T-helper 2 cell (primary cell): Measurements from ENCODE around the gene SLC26A3.
"Not testable (repeated sequence)": the region's sequence is repeated elsewhere in the genome, so short reads cannot be mapped to it uniquely, and the experiment has no call there.

Source experiments
- DNase-seq, 5 experiments: peaks; one replicate each; pipeline versions ENCODE4 v3.0.0 to v3.0.0-alpha.2; 2012 to 2022
- total RNA-seq, 2 donors: gene quantifications; one replicate each; lab custom pipeline; 2026; lab: John Stamatoyannopoulos, UW

Gene SLC26A3
- 0 reads per million in 2 donors for total RNA-seq

DNA sequence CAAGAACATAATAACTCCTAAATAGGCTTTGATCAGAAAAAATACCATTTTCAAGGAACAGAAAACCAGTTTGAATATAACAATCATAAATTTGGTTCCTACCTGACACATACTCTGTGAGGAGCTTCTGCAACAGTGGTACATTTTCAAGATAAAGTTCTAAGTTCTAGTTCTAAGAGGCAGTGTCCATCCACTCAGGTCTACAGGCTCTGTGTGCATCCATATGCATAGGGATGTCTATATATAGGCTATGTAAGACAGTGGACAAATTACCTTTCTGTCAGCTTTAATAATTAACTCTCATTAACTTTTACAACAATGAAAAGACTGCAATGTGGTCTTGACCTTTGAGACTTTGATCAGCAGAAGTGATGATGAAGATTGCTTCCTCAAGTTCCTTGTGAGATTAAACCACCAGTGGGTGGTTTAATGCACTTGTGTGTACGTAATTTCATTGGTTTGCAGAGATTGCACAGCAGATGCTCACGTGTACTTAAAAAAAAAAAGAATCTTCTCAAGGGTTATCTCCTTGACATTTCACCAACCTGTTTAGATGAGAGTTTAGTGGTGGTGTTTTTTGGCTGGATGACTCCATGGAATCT lies at the start of gene SLC26A3:
TSS of gene SLC26A3 (minus strand) at position 215 of the 602 bp plus-strand sequence. CDS start 8,714 bp downstream, outside the sequence.
- DNase-seq, result no peak

DNA sequence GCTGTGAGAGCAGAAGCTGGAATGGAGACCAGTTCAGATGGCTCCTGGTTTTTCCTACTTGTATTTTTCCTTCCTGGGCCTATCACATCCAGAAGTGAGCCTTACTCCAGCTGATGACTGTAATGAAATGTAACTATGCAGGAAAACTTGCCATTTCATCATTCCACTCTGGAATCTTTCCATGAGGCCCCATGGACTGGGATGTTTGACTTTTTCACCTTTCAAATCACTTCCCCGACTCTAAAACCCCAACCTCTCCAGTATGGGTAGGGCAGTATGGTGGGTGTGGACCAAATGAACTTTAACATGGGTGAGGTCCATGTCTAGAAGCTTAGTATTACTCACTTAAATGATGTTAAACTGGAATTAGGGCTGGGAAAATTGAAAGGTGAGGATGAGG lies 47.6 kb upstream of the SLC26A3 start:
- no peak for DNase-seq

GRCh38 chr7:107850216-107850615 lies 47.2 kb upstream of the SLC26A3 start:
- no peak for DNase-seq

DNA sequence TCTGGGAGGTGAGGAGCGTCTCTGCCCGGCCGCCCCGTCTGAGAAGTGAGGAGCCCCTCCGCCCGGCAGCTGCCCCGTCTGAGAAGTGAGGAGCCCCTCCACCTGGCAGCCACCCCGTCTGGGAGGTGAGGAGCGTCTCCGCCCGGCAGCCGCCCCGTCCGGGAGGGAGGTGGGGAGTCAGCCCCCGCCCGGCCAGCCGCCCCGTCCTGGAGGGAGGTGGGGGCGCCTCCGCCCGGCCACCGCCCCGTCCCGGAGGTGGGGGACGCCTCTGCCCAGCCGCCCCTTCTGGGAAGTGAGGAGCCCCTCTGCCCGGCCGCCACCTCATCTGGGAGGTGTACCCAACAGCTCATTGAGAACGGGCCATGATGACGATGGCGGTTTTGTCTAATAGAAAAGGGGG lies 45.2 kb upstream of the SLC26A3 start:
- not testable (repeated sequence) for DNase-seq

GRCh38 chr7:107847836-107848175 lies 44.8 kb upstream of the SLC26A3 start:
- DNase-seq, result not testable (repeated sequence)

- DNase-seq, result no peak
These were observed 44.3 kb upstream of the SLC26A3 start for GRCh38 chr7:107847168-107847835.

- DNase-seq, result no peak
These were observed 43.3 kb upstream of the SLC26A3 start for GRCh38 chr7:107846324-107846723.

GRCh38 chr7:107843184-107843583 lies 40.2 kb upstream of the SLC26A3 start:
- no peak for DNase-seq

DNA sequence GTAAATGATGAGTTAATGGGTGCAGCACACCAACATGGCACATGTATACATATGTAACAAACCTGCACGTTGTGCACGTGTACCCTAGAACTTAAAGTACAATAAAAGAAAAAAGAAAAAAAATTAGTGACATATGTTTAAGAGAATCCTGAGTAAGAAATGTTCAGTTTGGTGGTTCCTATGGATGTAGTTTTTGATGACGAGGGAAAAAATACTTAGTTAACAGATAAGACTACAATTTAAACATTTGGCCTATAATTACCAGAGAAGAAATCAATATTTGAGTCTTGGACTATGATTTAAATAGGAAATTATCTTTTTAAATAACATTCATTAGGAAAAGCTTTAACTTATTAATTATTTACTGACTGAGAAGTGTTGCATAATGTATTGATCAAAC lies 39.2 kb upstream of the SLC26A3 start:
- DNase-seq, result no peak

DNA sequence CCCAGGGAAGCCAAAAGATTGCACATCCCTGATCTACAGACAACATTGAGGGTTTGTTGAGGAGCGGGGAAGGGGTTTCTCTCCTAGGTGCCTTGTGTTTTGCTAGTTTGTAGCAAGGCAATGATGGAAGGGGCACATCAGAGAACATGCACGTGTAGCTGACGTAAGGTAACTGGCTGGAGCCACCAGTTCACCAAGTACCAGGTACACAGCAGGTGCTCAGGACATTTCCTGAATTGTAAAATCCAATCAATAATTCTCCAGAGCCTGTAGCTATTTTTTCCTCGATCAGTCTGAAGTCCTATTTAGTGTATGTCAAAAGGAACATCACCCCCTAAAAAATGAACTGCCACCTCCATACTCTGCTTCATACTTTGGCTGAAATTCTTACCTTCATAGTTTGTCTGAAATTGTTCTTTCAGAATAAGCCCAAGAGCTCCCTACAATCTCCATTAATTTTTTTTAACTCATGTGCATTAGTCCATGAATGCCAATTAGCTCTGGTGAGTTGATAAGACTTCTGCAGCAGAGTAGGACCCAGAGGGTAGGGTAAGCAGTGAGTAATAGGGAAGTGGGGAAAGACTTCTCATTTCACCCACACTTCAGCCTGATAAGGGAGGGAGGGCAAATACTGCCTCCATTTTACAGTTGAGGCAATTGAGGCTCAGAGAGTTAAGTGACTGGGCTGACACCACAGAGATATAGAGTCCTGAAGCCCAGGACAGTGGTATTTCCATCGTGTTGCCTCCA lies 36.0 kb upstream of the SLC26A3 start:
- DNase-seq, result no peak

DNA sequence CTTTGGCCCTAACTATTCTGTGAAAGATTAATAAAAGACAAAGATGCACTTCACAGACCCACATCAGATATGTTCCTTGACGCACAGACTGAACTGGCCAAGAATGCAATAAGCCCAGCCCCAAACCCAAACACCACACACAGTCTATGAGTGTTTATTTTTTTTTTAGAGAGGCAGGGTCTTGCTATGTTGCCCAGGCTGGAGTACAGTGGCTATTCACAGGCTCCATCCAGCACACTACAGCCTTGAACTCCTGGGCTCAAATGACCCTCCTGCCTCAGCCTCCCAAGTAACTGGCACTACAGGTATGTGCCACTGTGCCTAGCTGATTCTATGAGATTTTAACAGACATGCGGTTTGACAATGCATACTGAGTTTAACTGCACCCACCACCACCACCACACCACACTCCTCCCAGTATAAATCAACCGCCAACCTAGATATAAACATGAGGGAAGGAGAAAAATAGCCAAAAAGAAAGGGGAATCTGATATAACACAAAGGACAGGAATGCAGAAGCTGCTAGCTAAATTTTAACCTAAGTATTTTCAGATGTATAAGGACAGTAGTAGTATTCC lies 35.1 kb upstream of the SLC26A3 start:
- DNase-seq, result no peak

- DNase-seq, result no peak
These were observed 34.1 kb upstream of the SLC26A3 start for GRCh38 chr7:107837145-107837512.

DNA sequence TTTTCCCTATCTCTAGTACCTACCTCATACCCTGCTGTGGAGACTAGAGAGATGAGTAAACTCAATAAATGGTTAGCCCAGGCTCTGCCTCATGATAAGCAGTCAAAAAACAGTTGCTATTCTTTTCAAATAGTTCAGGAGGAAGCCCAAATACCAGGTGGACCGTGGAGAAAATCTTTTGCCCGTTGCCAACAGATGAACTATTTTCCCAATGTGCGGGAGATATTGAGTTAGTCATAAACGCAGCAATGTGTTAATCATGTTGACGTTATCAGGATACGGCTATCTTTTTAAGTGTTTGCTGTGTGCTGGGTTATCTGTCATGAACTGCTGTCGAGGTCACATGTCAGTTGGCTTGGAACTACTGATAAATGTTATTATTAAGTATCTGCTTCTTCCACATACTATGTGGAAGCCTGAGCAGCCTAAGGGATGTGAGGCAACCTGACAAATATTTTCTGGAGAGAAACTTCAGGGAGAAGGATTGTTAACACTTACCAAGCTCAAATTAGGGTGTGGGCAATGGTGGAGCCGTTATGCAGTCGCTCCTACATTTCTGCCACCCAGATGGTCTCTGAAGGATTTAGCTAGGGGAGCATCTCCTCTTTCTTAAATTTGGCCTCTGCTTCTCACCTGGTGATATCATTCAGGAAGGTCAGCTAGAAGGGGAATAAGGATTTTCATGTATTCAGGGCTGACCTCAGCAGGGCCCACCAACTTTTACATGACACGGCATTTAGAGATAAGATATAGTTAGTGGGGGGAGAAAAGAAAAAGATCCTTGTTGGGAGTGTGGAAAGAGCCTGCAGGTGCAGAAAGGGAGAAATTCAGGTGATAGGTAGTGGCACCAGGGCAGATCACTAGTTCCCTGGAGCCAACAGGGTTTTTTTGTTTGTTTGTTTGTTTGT lies 33.5 kb upstream of the SLC26A3 start:
- no peak for DNase-seq

DNA sequence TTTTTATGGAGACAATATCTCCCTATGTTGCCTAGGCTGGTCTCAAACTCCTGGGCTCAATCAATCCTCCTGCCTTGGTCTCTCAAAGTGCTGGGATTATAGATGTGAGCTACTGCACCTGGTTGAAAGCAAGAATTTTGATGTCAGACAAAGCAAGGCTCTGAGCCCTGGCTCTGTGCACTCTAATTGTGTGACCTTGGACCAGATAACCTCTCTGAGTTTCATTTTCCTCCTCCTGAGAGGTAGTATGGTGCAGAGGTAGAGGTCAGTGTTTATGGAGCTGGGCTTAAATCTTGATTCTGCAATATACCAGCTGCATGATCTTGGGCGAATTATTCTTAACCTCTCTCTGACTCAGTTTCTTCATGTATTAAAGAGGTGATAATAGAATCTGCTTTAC lies 31.4 kb upstream of the SLC26A3 start:
- no peak for DNase-seq

- no peak for DNase-seq
These were observed 30.7 kb upstream of the SLC26A3 start for GRCh38 chr7:107833684-107834106.

DNA sequence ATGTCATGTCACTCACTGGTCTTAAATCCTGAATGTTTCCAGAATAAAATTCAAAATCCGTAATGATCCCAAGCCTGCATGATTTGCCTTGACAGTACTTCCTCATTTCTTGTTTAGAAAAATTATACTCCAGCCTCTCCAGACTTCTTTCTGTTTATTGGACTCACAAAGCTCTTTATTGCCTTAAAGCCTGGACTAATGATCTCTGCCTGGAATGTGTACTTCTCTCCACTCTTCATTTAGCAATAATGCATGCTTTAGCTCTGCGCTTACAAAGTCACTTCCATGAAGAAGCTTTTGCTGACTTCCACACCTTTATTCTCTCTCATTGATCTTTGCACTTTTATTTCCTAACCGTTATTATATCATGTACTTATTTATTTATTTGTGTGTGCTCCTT lies 27.4 kb upstream of the SLC26A3 start:
- DNase-seq, result no peak

GRCh38 chr7:107828540-107828939 lies 25.5 kb upstream of the SLC26A3 start:
- no peak for DNase-seq

- no peak for DNase-seq
These were observed 24.5 kb upstream of the SLC26A3 start for GRCh38 chr7:107827501-107827900.

GRCh38 chr7:107826451-107826850 lies 23.4 kb upstream of the SLC26A3 start:
- no peak for DNase-seq

DNA sequence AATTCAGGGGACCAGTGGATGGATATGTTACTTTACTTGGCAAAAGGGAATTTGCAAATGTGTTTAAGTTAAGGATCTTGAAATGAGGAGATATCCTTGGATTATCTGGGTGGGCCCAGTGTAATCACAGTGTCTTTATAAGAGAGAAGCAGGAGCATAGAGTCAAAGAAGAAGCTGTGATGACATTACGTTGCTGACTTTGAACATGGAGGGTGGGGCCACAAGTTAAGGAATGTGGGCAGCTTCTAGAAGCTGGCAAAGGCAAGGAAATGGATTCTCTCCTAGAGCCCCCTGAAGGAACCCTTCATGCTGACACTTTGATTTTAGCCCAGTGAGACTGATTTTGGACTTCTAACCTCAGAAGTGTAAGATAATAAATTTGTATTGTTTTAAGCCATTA lies 21.8 kb upstream of the SLC26A3 start:
- no peak for DNase-seq

GRCh38 chr7:107818622-107819021 lies 15.6 kb upstream of the SLC26A3 start:
- no peak for DNase-seq

DNA sequence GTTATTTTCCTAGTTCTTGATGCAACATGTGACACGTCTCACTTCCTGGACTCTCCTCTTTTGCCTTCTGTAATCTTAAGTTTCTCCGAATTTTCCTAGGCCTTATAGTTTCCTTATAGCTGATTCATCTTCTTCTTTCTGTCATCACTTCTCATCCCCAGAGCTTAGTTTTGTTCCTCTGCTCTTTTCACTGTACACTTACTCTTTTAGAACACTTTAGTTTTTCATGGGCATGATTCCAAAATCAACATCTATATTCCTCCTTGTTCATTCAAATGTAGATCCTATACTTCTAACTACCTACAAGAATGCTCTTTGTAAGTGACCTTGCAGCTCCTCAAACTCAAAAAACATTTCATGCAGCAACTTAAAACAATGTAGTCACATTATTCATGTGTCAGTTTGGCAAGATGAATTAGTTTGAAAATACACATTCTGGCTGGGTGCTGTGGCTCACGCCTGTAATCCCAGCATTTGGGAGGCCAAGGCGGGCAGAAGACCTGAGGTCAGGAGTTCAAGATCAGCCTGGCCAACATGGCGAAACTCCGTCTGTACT lies 13.1 kb upstream of the SLC26A3 start:
- DNase-seq, result no peak
